Activated CD4-positive, CD25-positive, alpha-beta regulatory T cell treated with anti-CD3 and anti-CD28 coated beads, Interleukin-2, amount 50 U/mL, for 24 hours (primary cell): ENCODE data around the gene CORO2A.
"Not testable (repeated sequence)": the region's sequence is repeated elsewhere in the genome, so short reads cannot be mapped to it uniquely, and the experiment has no call there.

ENCODE experiments used
- ATAC-seq, 2 donors: fragments of 150-1000 bp; cut with Tn5 transposase; one replicate each; pipeline ENCODE4 v1.10.0; 2021; ENCODE audit warnings: mild to moderate bottlenecking in 1 of 2, moderate library complexity in 1 of 2

CORO2A gene

DNA sequence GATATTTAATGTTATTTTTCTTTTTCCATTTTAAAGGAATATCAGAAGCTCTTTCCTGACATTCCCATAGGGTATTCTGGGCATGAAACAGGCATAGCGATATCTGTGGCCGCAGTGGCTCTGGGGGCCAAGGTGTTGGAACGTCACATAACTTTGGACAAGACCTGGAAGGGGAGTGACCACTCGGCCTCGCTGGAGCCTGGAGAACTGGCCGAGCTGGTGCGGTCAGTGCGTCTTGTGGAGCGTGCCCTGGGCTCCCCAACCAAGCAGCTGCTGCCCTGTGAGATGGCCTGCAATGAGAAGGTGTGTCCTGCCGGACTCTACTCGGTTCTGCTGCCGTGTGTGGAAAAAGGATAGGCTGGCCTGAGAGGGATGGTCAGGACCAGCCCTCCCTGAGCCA, 111.7 kb downstream of the CORO2A start:
- no peak for ATAC-seq

- ATAC-seq: no peak
Observed at GRCh38 chr9:98080326-98080725, 112.1 kb downstream of the CORO2A start.

DNA sequence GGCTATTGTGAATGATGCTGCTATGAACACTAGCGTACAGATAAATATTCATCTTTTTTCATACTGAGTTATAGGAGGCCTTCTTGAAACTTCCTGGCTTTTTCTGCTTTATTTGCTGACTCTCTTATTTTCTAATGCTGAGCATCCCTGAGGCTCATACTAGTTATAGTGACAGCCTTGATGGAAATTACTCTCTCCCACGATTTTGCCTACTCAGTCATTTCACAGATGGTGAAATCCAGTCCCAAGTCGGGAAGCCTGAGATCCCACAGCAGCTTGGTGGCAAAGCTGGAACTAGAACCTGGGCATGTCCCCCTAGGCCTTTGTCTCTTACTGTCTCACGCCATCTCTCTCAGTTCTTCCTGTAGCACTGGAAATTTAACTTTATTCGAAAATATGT, 113.5 kb downstream of the CORO2A start:
- ATAC-seq: no peak

GRCh38 chr9:98076514-98076890, 115.9 kb downstream of the CORO2A start:
- not testable (repeated sequence) for ATAC-seq

DNA sequence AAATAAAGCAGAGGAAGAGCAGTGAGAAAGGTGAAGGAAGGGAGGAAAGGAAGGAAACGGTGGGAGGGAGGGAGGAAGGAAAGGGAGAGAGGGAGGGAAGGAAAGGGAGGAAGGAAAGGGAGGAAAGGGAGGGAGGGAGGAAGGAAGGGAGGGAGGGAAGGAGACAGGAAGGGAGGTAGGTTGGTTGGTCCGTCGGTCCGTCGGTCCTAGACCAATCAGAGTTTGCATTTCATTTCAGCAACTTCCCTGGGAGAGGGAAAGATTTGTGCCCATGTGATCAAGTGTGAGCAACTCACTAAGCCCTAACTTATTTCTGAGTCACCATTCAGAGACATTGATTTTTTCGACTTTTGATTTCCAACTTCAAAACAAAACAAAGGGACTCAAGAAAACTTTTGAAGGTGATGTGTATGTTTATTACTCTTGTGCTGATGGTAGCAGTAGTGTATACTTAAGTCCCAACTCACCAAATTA, 117.1 kb downstream of the CORO2A start:
- ATAC-seq: peak; percentile 73 to 77

DNA sequence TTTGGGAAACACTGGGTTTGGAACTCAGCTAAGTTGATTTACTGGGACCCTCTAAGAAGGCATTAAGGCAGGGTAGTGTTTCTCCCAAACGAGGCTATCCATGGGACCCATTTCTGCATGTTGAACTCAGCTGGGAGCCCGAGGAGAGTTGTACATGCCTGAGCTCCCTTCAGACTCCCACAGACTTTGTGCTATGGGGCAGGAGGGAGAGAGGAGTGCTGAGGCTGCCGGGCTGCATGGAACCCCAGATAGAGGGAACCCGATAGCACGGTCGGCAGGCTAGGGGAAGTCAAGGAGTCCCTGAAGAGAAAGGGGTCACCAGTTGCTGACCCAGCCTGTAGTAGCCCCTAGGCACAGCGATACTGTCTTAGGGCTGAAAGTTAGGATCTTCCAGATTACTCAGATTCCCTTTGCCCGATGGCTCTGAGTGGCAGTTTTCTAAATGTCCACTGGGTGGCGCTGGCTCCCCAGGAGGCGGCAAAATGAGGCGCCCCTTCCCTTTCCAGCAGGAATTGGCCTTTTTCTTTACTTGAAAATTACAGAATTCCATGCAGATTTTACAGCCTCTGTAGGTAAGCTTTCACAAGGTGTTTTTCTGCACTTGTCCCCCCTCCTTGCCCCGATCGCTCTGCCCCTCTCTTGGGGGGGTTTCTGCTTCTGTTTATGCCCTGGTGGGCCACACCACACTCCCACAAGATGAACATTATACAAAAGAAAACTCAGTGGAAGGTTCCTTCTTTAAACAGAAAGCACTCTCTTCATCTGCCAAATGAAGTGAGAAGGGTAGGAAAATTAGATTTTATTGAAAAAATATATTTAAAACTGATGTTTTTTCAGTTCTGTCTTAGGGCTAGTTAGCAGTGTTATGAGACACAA, 118.1 kb downstream of the CORO2A start:
- no peak for ATAC-seq

GRCh38 chr9:98071737-98072136, 120.7 kb downstream of the CORO2A start:
- no peak for ATAC-seq
